Myocyte (in vitro differentiated cells): ENCODE measurements around the gene SP4. TPM values are rescaled to one million over a fixed set of nuclear protein-coding genes. Genes with fewer than 3 reads are reported as not detected.
"Not testable (repeated sequence)": the region's sequence is repeated elsewhere in the genome, so short reads cannot be mapped to it uniquely, and the experiment has no call there.

ENCODE experiments used
- DNase-seq: peaks from one replicate; pipeline ENCODE4 v3.0.0-alpha.2; 2012; ENCODE audit warnings: low read depth
- microRNA counts: library from miRNA; unstranded; fragments of <30 nt; microRNA quantifications from one replicate; lab custom pipeline; 2016
- microRNA-seq: library from miRNA; unstranded; fragments of <30 nt; microRNA quantifications from one replicate; pipeline ENCODE4, GENCODE V29; 2016
- total RNA-seq: library from RNA; depleted of rRNA; stranded (reverse); fragments of >200 nt; gene quantifications from 2 replicates; pipeline ENCODE4 v1.2.3, GENCODE V29; 2014

SP4 gene
- total RNA-seq, 1 donor from 2014 or later = 9.0 TPM

DNA sequence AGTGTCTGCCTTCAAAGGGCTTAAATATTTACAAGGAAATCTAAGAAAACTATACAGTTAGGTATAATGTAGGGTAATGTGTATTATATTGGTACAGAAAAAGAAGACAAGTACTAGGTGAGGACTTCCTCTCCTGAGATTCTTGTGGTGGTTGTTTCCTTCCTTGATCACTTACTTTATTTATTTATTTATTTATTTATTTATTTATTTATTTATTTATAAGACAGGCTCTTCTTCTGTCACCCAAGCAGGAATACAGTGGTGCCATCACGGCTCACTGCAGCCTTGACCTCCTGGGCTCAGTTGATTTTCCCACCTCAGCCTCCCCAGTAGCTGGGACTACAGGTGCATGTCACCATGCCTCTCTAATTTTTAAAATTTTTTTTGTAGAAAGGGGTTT is 96.8 kb downstream of the SP4 start:
- no peak for DNase-seq

DNA sequence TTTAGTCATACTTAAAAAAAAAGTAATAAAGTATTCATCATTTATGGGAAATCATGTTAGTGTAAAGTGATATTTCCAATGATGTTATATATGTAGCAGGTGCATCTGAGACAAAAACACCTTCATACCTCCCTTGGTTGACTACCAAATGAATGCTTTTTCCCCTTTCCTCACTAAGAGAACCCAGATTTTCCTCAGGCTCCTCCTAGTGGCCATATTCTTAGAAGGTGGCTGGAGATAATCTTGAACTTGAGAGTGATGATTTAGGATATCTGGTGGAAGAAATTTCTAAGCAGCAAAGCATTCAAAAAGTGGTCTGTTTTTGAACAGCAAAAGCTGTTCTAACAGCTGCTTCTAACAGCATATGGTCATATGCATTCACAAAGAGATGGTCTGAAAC is 98.1 kb downstream of the SP4 start:
- peak; percentile 17 for DNase-seq

GRCh38 chr7:21526448-21526847 is 98.6 kb downstream of the SP4 start:
- DNase-seq = no peak

DNA sequence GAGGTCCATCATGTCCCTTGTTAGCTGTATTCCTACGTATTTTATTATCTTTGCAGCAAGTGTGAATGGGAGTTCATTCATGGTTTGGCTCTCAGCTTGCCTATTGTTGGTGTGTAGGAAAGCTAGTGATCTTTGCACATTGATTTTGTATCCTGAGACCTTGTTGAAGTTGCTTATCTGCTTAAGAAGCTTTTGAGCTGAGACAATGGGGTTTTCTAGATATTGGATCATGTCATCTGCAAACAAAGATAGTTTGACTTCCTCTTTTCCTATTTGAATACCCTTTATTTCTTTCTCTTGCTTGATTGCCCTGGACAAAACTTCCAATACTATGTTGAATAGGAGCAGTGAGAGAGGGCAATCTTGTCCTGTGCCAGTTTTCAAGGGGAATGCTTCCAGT is 104.6 kb downstream of the SP4 start:
- DNase-seq = not testable (repeated sequence)

DNA sequence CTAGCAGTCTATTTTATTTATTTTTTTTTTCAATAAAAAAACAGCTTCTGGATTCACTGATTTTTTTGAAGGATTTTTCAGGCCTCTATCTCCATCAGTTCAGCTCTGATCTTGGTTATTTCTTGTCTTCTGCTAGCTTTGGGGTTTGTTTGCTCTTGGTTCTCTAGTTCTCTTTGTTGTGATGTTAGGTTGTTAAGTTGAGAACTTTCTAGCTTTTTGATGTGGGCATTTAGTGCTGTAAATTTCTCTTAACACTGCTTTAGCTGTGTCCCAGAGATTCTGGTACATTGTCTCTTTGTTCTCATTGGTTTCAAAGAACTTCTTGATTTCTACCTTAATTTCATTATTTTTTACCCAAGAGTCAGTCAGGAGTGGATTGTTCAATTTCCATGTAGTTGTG is 105.8 kb downstream of the SP4 start:
- not testable (repeated sequence) for DNase-seq

DNA sequence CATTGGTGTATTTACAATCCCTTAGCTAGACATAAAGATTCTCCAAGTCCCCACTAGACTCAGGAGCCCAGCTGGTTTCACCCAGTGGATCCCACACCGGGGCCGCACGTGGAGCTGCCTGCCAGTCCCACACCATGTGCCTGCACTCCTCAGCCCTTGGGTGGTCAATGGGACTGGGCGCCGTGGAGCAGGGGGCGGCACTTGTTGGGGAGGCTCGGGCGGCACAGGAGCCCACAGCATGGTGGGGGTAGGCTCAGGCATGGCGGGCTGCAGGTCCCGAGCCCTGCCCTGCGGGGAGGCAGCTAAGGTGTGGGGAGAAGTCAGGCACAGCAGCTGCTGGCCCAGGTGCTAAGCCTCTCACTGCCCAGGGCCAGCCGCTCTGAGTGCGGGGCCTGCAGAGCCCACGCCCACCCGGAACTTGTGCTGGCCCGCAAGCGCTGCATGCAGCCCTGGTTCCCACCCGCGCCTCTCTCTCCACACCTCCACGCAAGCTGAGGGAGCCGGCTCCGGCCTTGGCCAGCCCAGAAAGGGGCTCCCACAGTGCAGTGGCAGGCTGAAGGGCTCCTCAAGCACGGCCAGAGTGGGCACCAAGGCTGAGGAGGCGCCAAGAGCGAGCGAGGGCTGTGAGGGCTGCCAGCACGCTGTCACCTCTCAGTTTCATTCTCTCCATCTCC is 108.7 kb downstream of the SP4 start:
- not testable (repeated sequence) for DNase-seq

GRCh38 chr7:21538936-21539495 is 111.1 kb downstream of the SP4 start:
- DNase-seq = no peak

- DNase-seq = no peak
These were observed 115.1 kb downstream of the SP4 start, which contains the start of gene DNAH11 for GRCh38 chr7:21542891-21543527. TSS of gene DNAH11 (plus strand) at chr7:21543039. CDS start at chr7:21543246, 207 bp downstream.

- DNase-seq = no peak
These were observed 115.8 kb downstream of the SP4 start for GRCh38 chr7:21543528-21544302.

DNA sequence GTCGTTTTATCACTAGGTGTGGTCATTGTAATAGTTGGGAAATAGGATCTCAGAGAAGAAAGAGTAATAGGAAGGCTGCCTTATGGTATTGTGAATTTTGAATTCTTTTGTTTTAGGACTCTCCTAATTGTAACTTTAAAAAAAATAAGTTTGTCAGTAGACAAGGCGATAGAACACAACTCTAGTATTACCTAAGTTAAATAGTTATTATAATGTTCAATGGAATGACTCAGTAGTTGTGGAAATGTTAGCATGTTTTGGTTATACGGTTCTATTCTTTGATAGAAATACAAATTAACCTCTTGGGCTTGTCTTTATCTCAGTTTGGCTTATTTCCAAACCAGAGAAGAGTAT is 116.4 kb downstream of the SP4 start:
- DNase-seq = no peak

DNA sequence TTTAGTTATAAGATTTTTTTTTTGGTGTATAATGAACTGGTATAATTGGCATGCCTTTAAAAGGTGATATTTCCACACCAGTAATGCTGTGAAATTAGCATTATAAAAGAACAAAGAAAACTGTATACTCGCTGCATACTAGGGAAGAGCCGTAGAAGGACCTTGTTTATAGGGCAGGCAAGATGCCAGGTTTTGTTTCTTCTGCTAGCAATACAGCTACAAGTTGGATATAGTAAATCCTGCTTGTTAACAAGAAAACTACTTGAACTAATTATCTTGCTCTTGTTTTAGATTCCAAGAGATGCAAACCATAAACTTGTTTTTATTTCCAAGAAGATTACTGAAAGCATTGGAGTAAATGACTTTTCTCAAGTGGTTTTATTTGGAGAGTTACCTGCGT is 116.8 kb downstream of the SP4 start:
- DNase-seq = no peak

GRCh38 chr7:21547501-21547900 is 119.6 kb downstream of the SP4 start:
- no peak for DNase-seq

DNA sequence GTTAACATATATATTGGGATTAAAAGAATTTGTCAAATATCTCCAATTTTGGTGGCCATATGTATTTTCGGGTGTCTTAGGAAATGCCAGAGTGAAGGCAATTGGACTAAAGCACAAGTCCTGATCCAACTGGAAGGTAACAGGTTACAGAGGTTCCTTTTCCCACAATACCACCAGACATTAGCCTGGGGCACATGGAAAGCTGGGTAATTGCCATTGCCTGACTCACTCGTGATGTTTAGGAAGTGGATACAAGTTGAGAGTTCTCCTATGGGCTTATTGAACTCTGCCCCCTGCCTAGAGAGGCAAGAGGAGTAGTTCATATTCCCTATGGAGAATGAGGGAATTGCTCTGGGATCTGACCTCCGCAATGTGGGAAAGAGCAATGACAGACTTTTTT is 120.6 kb downstream of the SP4 start:
- no peak for DNase-seq

GRCh38 chr7:21550076-21550475 is 122.2 kb downstream of the SP4 start:
- DNase-seq = no peak

DNA sequence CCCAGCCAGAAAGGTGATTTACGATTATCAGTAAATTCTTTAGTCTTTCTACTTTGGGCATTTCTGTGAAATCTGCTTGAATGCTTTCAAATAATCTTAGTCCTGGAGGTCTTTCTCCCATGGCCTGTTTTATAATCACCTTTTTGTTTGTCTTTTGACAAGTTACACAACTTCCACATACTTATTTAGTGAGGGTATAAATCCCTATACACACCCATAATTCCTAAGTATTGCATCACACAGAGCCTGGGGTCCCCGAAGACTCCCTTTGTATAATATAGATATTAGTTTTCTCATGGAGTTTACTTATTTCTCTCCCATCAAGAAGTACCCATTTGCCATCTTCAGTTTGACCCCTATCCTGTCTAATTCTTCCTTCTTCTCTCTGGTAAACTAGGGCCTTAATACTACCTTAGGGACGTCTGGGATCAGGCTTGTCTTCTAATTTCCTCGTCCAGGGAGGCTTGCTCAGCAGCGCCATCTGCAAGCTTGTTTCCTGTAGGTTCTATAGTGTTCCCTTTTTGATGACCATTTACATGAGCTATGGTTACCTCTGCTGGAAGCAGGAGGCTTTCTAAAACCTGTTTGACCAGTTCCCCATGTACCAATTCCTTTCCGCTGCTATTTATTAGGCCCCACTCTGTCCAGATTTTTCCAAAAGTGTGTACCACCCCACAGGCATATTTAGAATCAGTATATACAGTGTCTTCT is 123.1 kb downstream of the SP4 start:
- DNase-seq = no peak

DNA sequence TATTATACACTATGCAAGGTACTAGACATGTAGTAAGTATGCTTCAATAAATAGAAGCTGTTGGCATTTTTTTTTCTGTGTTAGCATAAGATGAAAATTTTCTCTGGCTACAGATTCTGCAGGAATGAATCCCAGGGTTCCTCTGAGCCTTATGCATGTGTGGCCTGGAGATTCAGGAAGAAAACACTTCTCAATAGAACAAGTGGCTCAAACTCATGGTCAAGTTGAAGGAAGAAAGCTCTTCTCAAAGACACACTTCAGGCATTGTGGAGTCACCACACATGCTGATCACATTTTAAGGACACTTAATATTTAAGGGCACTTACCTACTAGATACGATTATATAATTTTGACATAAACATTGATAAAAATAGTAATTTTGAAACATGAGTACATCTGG is 134.5 kb downstream of the SP4 start:
- no peak for DNase-seq

MicroRNAs within 50 kb of the gene (microRNA counts, 767-probe panel; counts per million panel counts)
- microRNA hsa-miR-1183 (lab: Ali Mortazavi, UCI) = not detected

Small RNA genes within 50 kb of the gene (microRNA-seq; reads per million reads assigned to microRNA genes)
- gene MIR1183 = not detected

Other genes with a start within 250 kb of the SP4 start
- 0.05 and 0.13 TPM in 2 replicates for gene DNAH11, start 115.0 kb downstream of the SP4 start, total RNA-seq